Body of pancreas (tissue), 4 donors: ENCODE measurements around the gene DARS1. TPM values are rescaled to one million over a fixed set of nuclear protein-coding genes. Genes with fewer than 3 reads are reported as not detected.

Experiments
- ATAC-seq: fragments of 150-250 bp; one replicate; pipeline ENCODE4 v1.9.1; 2016
- DNase-seq, 4 donors: peaks; one replicate each; pipeline ENCODE4 v3.0.0-alpha.2; 2019
- H3K27ac ChIP-seq, 4 donors: fragments of 200-600 bp; sonication (generic); 1 replicate in 3 of 4; 2 replicates in 1 of 4; pipeline versions ENCODE4 v1.5.1 to v1.6.1; 2016 to 2019; ENCODE audit warnings: mild to moderate bottlenecking in 1 of 4, mixed read lengths in 1 of 4, moderate library complexity in 1 of 4
- H3K27me3 ChIP-seq, 2 donors: fragments of 200-600 bp; sonication (generic); one replicate each; pipeline ENCODE4 v1.6.0; 2016; ENCODE audit warnings: mild to moderate bottlenecking in 1 of 2
- H3K36me3 ChIP-seq, 2 donors: fragments of 200-600 bp; sonication (generic); replicated peaks in 1 of 2; 2 replicates each; pipeline ENCODE4 v1.5.1; 2016; ENCODE audit warnings: low read depth in 2 of 2; ENCODE audit not compliant: insufficient read depth in 1 of 2
- H3K4me1 ChIP-seq: fragments of 200-600 bp; sonication (generic); one replicate; pipeline ENCODE4 v1.6.0; 2016
- H3K4me3 ChIP-seq, 2 donors: fragments of 200-600 bp; sonication (generic); 1 replicate in 1 of 2; 2 replicates in 1 of 2; pipeline ENCODE4 v1.5.1; 2016 to 2019
- H3K9me3 ChIP-seq, 3 donors: fragments of 200-600 bp; sonication (generic); 1 replicate in 2 of 3; 2 replicates in 1 of 3; pipeline ENCODE4 v1.5.1; 2016
- POLR2A ChIP-seq, 3 donors: fragments of 450-650 bp; IDR thresholded peaks; one replicate each; pipeline ENCODE4 v1.6.1; 2016; ENCODE audit warnings: antibody characterized with exemption in 3 of 3, mild to moderate bottlenecking in 2 of 3
- WGBS, 2 donors: methylation state at CpG; one replicate each; pipeline ENCODE4 v1.1.5; 2017; 5-methylcytosine and 5-hydroxymethylcytosine counted together
- intact Hi-C: fragments of 100-400 bp; cut with DNase I; formaldehyde crosslinking; loops from one replicate; pipeline ENCODE4 v1.15.1; 2023
- total RNA-seq, 2 donors: library from RNA; depleted of rRNA; stranded (reverse); fragments of >200 nt; gene quantifications; one replicate each; pipeline ENCODE4 v1.1.0, GENCODE V29; 2016
- TF ChIP-seq, protein P1 (sequence below), 7 experiments: fragments of 450-650 bp in 4 of 7; fragments of 200-600 bp in 3 of 7; sonication (generic) in 3 of 7; IDR thresholded peaks; one replicate each; pipeline ENCODE4 v1.5.1; 2016 to 2019; ENCODE audit warnings: antibody characterized with exemption in 7 of 7

Gene DARS1
- total RNA-seq, 2 donors from 2014 or later = 22.1 to 29.3 TPM

DNA sequence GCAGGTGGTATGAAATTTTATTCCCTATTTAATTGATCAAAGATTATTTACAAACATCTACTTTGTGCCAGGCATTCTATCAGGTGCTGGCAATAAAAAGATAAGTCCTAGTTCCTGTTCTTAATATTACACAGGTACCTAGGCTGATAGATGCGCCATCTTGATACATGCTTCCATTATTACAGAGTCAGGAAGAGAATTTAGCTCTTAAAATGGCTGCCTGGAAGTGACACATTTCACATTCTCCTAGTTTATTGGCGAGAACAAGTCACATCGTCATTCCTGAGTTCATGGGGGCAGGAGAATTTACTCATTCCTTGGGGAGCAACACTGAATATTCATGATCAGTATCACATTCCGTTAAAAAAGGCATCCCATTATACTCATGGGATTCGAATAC is 1.1 kb upstream of the DARS1 start:
- DNase-seq (no peak), ATAC-seq (no peak)
- peak overlapping the region in 1 of 4 donors; percentile 85 for H3K27ac ChIP-seq
- H3K4me1 ChIP-seq = peaks cover 16% of the 10 kb centered on the region
- no peaks in the 10 kb centered on the region for H3K9me3 ChIP-seq
- no peak overlapping the region for H3K4me3 ChIP-seq
- WGBS, 2 donors = 96 to 97% methylated on average over 5 of the region's 5 CpGs
- intact Hi-C loops = no loop called here
- no peaks in the 10 kb centered on the region for H3K27me3 ChIP-seq
- TF ChIP-seq, protein P1, sequence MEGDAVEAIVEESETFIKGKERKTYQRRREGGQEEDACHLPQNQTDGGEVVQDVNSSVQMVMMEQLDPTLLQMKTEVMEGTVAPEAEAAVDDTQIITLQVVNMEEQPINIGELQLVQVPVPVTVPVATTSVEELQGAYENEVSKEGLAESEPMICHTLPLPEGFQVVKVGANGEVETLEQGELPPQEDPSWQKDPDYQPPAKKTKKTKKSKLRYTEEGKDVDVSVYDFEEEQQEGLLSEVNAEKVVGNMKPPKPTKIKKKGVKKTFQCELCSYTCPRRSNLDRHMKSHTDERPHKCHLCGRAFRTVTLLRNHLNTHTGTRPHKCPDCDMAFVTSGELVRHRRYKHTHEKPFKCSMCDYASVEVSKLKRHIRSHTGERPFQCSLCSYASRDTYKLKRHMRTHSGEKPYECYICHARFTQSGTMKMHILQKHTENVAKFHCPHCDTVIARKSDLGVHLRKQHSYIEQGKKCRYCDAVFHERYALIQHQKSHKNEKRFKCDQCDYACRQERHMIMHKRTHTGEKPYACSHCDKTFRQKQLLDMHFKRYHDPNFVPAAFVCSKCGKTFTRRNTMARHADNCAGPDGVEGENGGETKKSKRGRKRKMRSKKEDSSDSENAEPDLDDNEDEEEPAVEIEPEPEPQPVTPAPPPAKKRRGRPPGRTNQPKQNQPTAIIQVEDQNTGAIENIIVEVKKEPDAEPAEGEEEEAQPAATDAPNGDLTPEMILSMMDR (IDR thresholded peaks at IDR 0.05) = no peak
- no peak for TF ChIP-seq POLR2A (IDR thresholded peaks at IDR 0.05)
- no peaks in the 10 kb centered on the region for H3K36me3 ChIP-seq

DNA sequence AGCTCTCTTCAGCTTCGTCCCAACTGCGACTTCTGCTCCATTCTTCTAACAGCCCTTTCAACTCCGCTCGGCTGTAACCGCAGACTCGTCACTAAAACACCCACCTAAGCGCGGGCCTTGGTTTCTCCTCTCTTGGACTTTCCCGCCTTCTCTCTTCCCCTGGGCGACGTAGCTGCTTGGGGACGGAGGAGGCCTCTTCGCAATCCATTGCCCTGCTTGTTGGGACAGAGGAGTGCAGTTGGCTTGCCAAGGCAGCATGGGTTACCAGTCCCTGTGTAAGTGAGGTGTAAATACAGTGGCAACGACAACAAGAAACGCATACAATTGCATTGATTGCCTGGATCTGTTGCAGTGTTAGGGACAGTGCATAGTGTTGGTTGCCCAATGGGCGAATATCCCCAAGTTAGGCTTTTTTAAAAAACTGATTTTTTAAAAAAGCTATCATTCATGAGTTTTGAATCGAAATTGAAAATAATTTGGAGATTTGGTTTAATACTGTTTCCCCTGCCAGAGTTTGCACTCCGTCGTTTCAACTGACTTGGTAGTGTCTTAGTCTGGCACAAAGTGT is 484 bp upstream of the DARS1 start:
- H3K4me3 ChIP-seq = peak overlapping the region; percentile 71 to 89
- intact Hi-C loops = no loop called here
- no peak for ATAC-seq
- H3K4me1 ChIP-seq = peaks cover 16% of the 10 kb centered on the region
- H3K27me3 ChIP-seq = no peaks in the 10 kb centered on the region
- H3K9me3 ChIP-seq = no peaks in the 10 kb centered on the region
- H3K36me3 ChIP-seq = no peaks in the 10 kb centered on the region
- peak overlapping the region; percentile 82 to 98 (median 91) for H3K27ac ChIP-seq
- TF ChIP-seq, protein P1 (IDR thresholded peaks at IDR 0.05) = peak in 1 of 7 experiments; percentile 4
- no peak for TF ChIP-seq POLR2A (IDR thresholded peaks at IDR 0.05)
- no peak for DNase-seq
- whole genome bisulfite sequencing, 2 donors = 17 to 18% methylated on average over 19 of the region's 19 CpGs

DNA sequence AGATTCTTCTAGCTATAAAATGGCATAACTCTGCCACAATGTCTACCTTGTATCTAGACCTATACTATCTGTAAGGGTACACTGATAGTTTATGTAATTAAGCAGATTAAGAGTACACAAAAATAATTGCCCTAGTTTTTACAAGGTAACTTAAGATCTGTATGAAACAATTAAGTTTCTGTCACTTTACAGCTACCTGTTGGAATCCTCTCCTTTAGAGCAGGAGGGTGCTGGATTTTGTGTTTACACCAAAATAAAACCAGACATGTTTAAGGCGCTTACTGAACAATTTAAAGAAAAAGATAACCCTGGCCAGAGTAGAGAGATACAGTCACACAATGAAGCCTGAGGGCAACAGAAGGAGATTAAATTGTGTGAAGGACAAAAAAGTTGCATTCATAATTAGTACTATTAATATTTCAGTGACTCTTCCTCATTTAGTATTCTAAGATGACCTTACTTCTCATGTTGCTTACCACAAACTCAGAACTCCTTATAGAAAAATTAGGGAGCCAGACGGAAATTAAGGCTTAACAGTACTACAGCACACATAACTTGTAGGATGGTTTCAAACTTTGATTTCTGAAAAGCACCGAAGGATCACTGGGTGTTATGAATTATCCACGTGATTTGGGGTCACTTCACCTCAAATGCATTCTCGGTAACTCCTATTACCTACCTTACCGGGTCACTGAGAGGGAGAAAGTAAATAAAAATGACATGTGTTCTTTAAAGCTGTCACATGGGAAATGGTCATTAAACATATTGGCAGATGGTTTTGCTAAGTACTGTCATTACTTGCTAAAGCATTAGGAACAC is 1.0 kb downstream of the DARS1 start:
- peak; percentile 3 for ATAC-seq
- no peaks in the 10 kb centered on the region for H3K27me3 ChIP-seq
- intact Hi-C loops = no loop called here

DNA sequence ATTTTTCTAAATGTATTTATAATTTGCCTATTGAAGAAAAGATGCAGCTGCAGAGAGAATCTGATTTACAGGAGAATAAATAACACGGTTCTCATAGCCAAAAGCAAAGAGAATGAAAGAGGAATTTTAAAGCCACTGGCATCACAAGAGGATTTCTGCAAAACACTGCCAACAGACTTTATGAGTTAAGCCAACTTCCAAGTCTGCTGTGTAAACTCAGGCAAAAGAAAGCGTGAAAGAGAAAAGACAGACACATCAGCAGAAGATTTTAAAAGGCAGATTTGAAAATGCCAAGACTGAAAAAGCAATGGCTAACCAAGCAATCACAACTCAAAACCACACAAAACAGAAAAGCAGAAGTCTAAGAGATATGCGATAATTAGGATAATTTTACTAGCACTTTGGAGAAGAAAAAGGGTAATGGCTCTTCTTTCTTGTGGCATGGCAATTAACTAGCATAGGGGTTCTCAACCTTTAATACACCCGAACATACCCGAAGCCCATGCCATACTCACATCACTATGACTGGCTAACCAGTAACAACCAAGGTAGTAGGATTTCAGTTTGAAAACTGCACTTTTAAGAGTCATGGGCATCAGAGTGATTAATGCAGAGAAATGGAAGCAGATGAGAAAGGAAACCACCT is 4.9 kb downstream of the DARS1 start:
- TF ChIP-seq, protein P1 (IDR thresholded peaks at IDR 0.05) = no peak
- TF ChIP-seq POLR2A (IDR thresholded peaks at IDR 0.05) = no peak
- no peak overlapping the region for H3K4me3 ChIP-seq
- ATAC-seq = no peak
- H3K36me3 ChIP-seq = peaks cover 0 to 10% of the 10 kb centered on the region in 2 donors
- DNase-seq = no peak
- H3K9me3 ChIP-seq = no peaks in the 10 kb centered on the region
- intact Hi-C loops = no loop called here
- peaks cover 10% of the 10 kb centered on the region for H3K4me1 ChIP-seq
- 82 to 90% methylated on average over 5 of the region's 5 CpGs for WGBS, 2 donors
- no peak overlapping the region for H3K27ac ChIP-seq
- H3K27me3 ChIP-seq = no peaks in the 10 kb centered on the region

More for the DNA sequence above, 1.0 kb downstream of the DARS1 start:
- H3K36me3 ChIP-seq = no peaks in the 10 kb centered on the region
- no peaks in the 10 kb centered on the region for H3K9me3 ChIP-seq
- TF ChIP-seq, protein P1 (IDR thresholded peaks at IDR 0.05) = no peak
- TF ChIP-seq POLR2A (IDR thresholded peaks at IDR 0.05) = no peak
- H3K4me3 ChIP-seq = peak overlapping the region; percentile 71 to 89
- H3K27ac ChIP-seq = peak overlapping the region; percentile 82 to 98 (median 91)
- peaks cover 16% of the 10 kb centered on the region for H3K4me1 ChIP-seq
- DNase-seq = no peak
- WGBS, 2 donors = 4 to 7% methylated on average over 6 of the region's 6 CpGs
